Testis (tissue), 2 donors: ENCODE data around the gene PIGP.
A peak's percentile ranks its signal among the peaks of the same experiment; 100 is the strongest.

ENCODE experiments used
- CTCF ChIP-seq, 3 experiments: fragments of 450-650 bp in 2 of 3; fragments of 200-600 bp in 1 of 3; sonication (generic) in 1 of 3; IDR thresholded peaks; one replicate each; pipeline ENCODE4 v1.5.1; 2016 to 2019; ENCODE audit warnings: antibody characterized with exemption in 3 of 3, mild to moderate bottlenecking in 2 of 3, moderate library complexity in 1 of 3
- POLR2A ChIP-seq: fragments of 450-650 bp; IDR thresholded peaks from one replicate; pipeline ENCODE4 v1.6.1; 2017; ENCODE audit warnings: antibody characterized with exemption, mild to moderate bottlenecking, moderate library complexity

DNA sequence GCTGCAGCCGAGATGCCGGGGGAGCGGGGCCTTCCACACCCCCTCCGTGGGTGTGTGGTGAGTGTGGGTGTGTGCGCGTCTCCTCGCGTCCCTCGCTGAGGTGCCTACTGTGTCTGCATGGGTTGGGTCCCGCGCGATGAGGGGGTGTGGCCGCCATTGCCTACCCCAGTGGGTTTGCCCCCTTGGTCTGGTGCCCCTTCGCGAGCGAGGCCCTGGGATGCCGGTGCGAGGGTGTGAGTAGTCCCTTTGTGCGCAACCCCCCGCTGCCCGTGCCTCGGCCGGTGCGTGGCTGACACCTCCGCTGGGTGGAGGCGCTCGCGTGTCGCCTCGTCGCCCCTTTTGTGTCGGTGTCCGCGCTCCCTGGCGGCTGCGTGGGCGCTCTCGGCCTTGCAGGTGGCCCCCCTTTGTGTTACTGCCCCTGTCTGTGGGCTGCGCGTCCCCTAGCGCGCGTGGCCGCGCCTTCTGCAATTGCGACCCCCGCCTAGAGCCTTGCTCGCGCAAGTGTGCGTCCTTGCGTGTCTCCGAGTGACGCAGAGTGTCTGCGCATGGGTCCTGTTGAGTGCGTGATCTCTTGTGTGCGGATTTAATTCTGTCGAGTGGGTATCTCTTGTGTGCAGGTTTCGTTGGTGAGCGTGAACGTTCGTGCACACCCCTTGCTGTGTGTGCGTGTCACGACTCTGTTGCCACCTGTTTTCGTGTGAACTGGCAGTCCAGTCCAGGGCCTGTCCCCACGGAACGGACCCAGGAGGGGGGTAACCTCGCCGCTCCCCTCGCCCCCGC is 736 bp upstream of the PIGP start:
- TF ChIP-seq CTCF (IDR thresholded peaks at IDR 0.05) (peak in 1 of 3 experiments; percentile 0), POLR2A (no peak)
